H9 (cell line): ENCODE results near the gene TFR2. TPM values are rescaled to one million over a fixed set of nuclear protein-coding genes. Genes with fewer than 3 reads are reported as not detected.
A peak's percentile ranks its signal among the peaks of the same experiment; 100 is the strongest.

Experiments
- DNase-seq: peaks from one replicate; pipeline ENCODE4 v3.0.0-alpha.2; 2017
- H2AFZ ChIP-seq: one replicate; pipeline ENCODE4 v1.6.1; 2013; ENCODE audit warnings: mild to moderate bottlenecking, low read length, control low read depth, moderate library complexity
- H2AK5ac ChIP-seq: 2 replicates; pipeline ENCODE4 v1.6.1; 2013; ENCODE audit warnings: low read length, control low read depth, mixed read lengths; ENCODE audit not compliant: insufficient read length
- H2BK120ac ChIP-seq: one replicate; pipeline ENCODE4 v1.6.1; 2013; ENCODE audit warnings: low read depth, mild to moderate bottlenecking, low read length, control low read depth, inconsistent platforms; ENCODE audit not compliant: poor library complexity, severe bottlenecking
- H2BK12ac ChIP-seq: 2 replicates; pipeline ENCODE4 v1.6.1; 2013; ENCODE audit warnings: low read length, control low read depth, mixed read lengths, low read depth; ENCODE audit not compliant: insufficient read length
- H2BK15ac ChIP-seq: 2 replicates; pipeline ENCODE4 v1.6.1; 2013; ENCODE audit warnings: low read depth, low read length, control low read depth
- H2BK20ac ChIP-seq: one replicate; pipeline ENCODE4 v1.6.1; 2013; ENCODE audit warnings: low read depth, mild to moderate bottlenecking, low read length, control low read depth, inconsistent platforms; ENCODE audit not compliant: poor library complexity, severe bottlenecking
- H2BK5ac ChIP-seq: 2 replicates; pipeline ENCODE4 v1.6.1; 2013; ENCODE audit warnings: low read length, control low read depth, mixed read lengths; ENCODE audit not compliant: insufficient read length
- H3K14ac ChIP-seq: 2 replicates; pipeline ENCODE4 v1.6.1; 2013; ENCODE audit warnings: low read length, control low read depth; ENCODE audit not compliant: insufficient read depth
- H3K18ac ChIP-seq: 2 replicates; pipeline ENCODE4 v1.6.1; 2013; ENCODE audit warnings: low read depth, mild to moderate bottlenecking, mixed read lengths, low read length, control low read depth; ENCODE audit not compliant: insufficient read length
- H3K23ac ChIP-seq: 2 replicates; pipeline ENCODE4 v1.6.1; 2013; ENCODE audit warnings: low read length, control low read depth, mixed read lengths, low read depth; ENCODE audit not compliant: insufficient read length
- H3K23me2 ChIP-seq: 2 replicates; pipeline ENCODE4 v1.6.1; 2013; ENCODE audit warnings: low read depth, mild to moderate bottlenecking, mixed read lengths, low read length, control low read depth; ENCODE audit not compliant: insufficient read length, poor library complexity, severe bottlenecking
- H3K27ac ChIP-seq: 2 replicates; pipeline ENCODE4 v1.5.1; 2013; ENCODE audit warnings: low read length, control low read depth, mixed read lengths, low read depth; ENCODE audit not compliant: insufficient read length
- H3K27me3 ChIP-seq: 2 replicates; pipeline ENCODE4 v1.6.1; 2013; ENCODE audit warnings: low read length, control low read depth, inconsistent platforms; ENCODE audit not compliant: insufficient read depth
- H3K4ac ChIP-seq: 2 replicates; pipeline ENCODE4 v1.6.1; 2013; ENCODE audit warnings: low read depth, mild to moderate bottlenecking, control low read depth, inconsistent platforms, low read length, moderate library complexity
- H3K4me1 ChIP-seq: 2 replicates; pipeline ENCODE4 v1.6.1; 2013; ENCODE audit warnings: low read length, control low read depth, inconsistent platforms; ENCODE audit not compliant: insufficient read depth
- H3K4me2 ChIP-seq: 2 replicates; pipeline ENCODE4 v1.6.1; 2013; ENCODE audit warnings: low read length, control low read depth, mixed read lengths; ENCODE audit not compliant: insufficient read length, insufficient read depth
- H3K56ac ChIP-seq: 2 replicates; pipeline ENCODE4 v1.6.1; 2013; ENCODE audit warnings: low read depth, mild to moderate bottlenecking, mixed read lengths, low read length, control low read depth; ENCODE audit not compliant: insufficient read length
- H3K79me1 ChIP-seq: 2 replicates; pipeline ENCODE4 v1.6.1; 2013; ENCODE audit warnings: low read depth, mild to moderate bottlenecking, moderate library complexity, low read length, control low read depth, inconsistent platforms; ENCODE audit not compliant: insufficient read depth, poor library complexity, severe bottlenecking
- H3K79me2 ChIP-seq: 2 replicates; pipeline ENCODE4 v1.6.1; 2013; ENCODE audit warnings: low read length, control low read depth, inconsistent platforms; ENCODE audit not compliant: insufficient read depth
- H3K9ac ChIP-seq: 2 replicates; pipeline ENCODE4 v1.6.1; 2013; ENCODE audit warnings: low read length, control low read depth, mixed read lengths; ENCODE audit not compliant: insufficient read length; ENCODE audit errors: extremely low read depth
- H3K9me3 ChIP-seq: one replicate; pipeline ENCODE4 v1.6.1; 2013; ENCODE audit warnings: low read depth, low read length, inconsistent platforms; ENCODE audit not compliant: control insufficient read depth
- H3T11ph ChIP-seq: one replicate; pipeline ENCODE4 v1.6.1; 2013; ENCODE audit warnings: mild to moderate bottlenecking, low read length, control low read depth, inconsistent platforms
- H4K20me1 ChIP-seq: one replicate; pipeline ENCODE4 v1.6.1; 2013; ENCODE audit not compliant: control insufficient read depth, insufficient read length, insufficient read depth
- H4K5ac ChIP-seq: 2 replicates; pipeline ENCODE4 v1.6.1; 2013; ENCODE audit warnings: low read depth, mild to moderate bottlenecking, mixed read lengths, low read length, control low read depth; ENCODE audit not compliant: insufficient read length
- H4K8ac ChIP-seq: replicated peaks from 2 replicates; pipeline ENCODE4 v1.6.1; 2013; ENCODE audit warnings: low read length, control low read depth, mixed read lengths, low read depth; ENCODE audit not compliant: insufficient read length
- H4K91ac ChIP-seq: 2 replicates; pipeline ENCODE4 v1.6.1; 2013; ENCODE audit warnings: low read depth, mild to moderate bottlenecking, moderate library complexity, mixed read lengths, low read length, control low read depth; ENCODE audit not compliant: insufficient read length
- H3K27ac Mint-ChIP-seq, 3 experiments: 2 replicates in 2 of 3; 3 replicates in 1 of 3; pipeline ENCODE4 v1.8.0; 2020 to 2021; ENCODE audit warnings: mixed read lengths in 3 of 3, mild to moderate bottlenecking in 1 of 3, moderate library complexity in 1 of 3
- H3K27me3 Mint-ChIP-seq: 2 replicates; pipeline ENCODE4 v1.8.0; 2021; ENCODE audit warnings: low read depth, mild to moderate bottlenecking, moderate library complexity, mixed read lengths
- H3K36me3 Mint-ChIP-seq, 3 experiments: 2 replicates in 2 of 3; 3 replicates in 1 of 3; pipeline ENCODE4 v1.8.0; 2020 to 2021; ENCODE audit warnings: low read depth in 3 of 3, mixed read lengths in 3 of 3; ENCODE audit not compliant: insufficient read depth in 1 of 3
- H3K4me1 Mint-ChIP-seq, 2 experiments: 2 replicates each; pipeline ENCODE4 v1.8.0; 2020; ENCODE audit warnings: mixed read lengths in 2 of 2
- H3K4me3 Mint-ChIP-seq, 2 experiments: 2 replicates in 1 of 2; 3 replicates in 1 of 2; pipeline ENCODE4 v1.8.0; 2020 to 2021; ENCODE audit warnings: mild to moderate bottlenecking in 2 of 2, mixed read lengths in 2 of 2, moderate library complexity in 1 of 2
- H3K9me3 Mint-ChIP-seq, 2 experiments: 2 replicates in 1 of 2; 3 replicates in 1 of 2; pipeline ENCODE4 v1.8.0; 2020; ENCODE audit warnings: mild to moderate bottlenecking in 2 of 2, mixed read lengths in 2 of 2, moderate library complexity in 1 of 2
- WGBS: extraction: QIAGEN DNeasy Blood & Tissue Kit; methylation state at CpG from one replicate; pipeline ENCODE4 v1.1.7; 2013; ENCODE audit warnings: missing lambda C conversion rate, low lambda C conversion rate, mixed read lengths; ENCODE audit not compliant: insufficient read length; ENCODE audit errors: extremely low coverage; 5-methylcytosine and 5-hydroxymethylcytosine counted together
- total RNA-seq: library from RNA; stranded (reverse); gene quantifications from 2 replicates; pipeline ENCODE4 v1.2.1, GENCODE V29; 2021
- TF ChIP-seq, protein P1 (sequence below): fragments of 200-600 bp; sonication (generic); conservative IDR thresholded peaks from 3 replicates; pipeline ENCODE4 v1.8.0; 2021; ENCODE audit warnings: antibody characterized with exemption, mild to moderate bottlenecking

Gene TFR2
- total RNA-seq, 1 experiment from 2014 or later: 2.3 TPM

DNA sequence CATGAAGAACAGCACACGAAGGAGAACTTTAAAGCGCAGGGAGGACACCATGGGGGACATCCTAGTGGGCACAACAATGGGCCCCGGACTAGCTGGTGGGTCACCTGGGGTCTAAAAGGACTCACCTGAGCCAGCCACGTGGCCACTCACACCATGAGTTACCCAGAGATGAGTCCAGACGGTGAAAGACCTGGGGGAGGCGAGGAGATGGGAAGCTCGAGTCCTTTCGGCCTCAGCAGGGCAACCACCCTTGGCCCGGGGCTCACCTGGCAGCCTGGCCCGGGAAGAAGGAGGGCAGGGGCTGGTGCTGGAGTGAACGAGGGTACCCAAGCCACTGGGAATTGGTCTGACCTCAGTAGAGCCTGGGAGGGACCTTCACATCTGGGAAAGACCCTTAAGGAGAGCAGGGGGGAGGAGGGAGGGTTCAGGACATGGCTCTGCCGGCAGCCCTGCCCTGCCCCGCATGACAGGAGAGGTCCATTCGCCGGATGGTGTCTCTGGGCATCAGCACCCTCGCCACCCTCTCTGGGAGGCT is 47.0 kb upstream of the TFR2 start:
- Histone ChIP-seq H2AK5ac (no peak overlapping the region), H3K4ac (no peak overlapping the region), H4K20me1 (no peaks in the 10 kb centered on the region), H3K14ac (no peak overlapping the region), H3K56ac (no peak overlapping the region), H3K79me1 (peaks cover 5% of the 10 kb centered on the region), H4K5ac (no peak overlapping the region), H3K4me1 (0 out of 2 replicates have a peak, but pooled peaks cover 5% of the 10 kb centered on the region), H3K9me3 (no peaks in the 10 kb centered on the region), H3K27ac (no peak overlapping the region), H3K23ac (no peak overlapping the region), H4K91ac (no peak overlapping the region), H2BK20ac (no peak overlapping the region), H3T11ph (no peak overlapping the region), H3K23me2 (peaks cover 12% of the 10 kb centered on the region), H3K18ac (no peak overlapping the region), H3K79me2 (peaks cover 30% of the 10 kb centered on the region; the same call in 1 of the 2 replicates), H2BK15ac (no peak overlapping the region), H3K9ac (no peak overlapping the region), H2BK12ac (no peak overlapping the region), H2BK5ac (no peak overlapping the region), H3K4me2 (no peak overlapping the region), H2AFZ (no peak overlapping the region), H2BK120ac (no peak overlapping the region), H3K27me3 (no peaks in the 10 kb centered on the region), H4K8ac (no peak overlapping the region)
- H3K27me3 Mint-ChIP-seq: peaks cover 2% of the 10 kb centered on the region; the same call in 1 of the 2 replicates
- no peak overlapping the region for H3K4me3 Mint-ChIP-seq
- WGBS: no CpG with 5 or more reads among the region's 16 CpGs
- peaks cover 22 to 30% of the 10 kb centered on the region in 2 experiments for H3K4me1 Mint-ChIP-seq
- H3K9me3 Mint-ChIP-seq: no peaks in the 10 kb centered on the region
- DNase-seq: no peak
- peak overlapping the region in 2 of 3 experiments; percentile 75 to 93; a peak in 5 of 7 replicates for H3K27ac Mint-ChIP-seq
- TF ChIP-seq, protein P1, sequence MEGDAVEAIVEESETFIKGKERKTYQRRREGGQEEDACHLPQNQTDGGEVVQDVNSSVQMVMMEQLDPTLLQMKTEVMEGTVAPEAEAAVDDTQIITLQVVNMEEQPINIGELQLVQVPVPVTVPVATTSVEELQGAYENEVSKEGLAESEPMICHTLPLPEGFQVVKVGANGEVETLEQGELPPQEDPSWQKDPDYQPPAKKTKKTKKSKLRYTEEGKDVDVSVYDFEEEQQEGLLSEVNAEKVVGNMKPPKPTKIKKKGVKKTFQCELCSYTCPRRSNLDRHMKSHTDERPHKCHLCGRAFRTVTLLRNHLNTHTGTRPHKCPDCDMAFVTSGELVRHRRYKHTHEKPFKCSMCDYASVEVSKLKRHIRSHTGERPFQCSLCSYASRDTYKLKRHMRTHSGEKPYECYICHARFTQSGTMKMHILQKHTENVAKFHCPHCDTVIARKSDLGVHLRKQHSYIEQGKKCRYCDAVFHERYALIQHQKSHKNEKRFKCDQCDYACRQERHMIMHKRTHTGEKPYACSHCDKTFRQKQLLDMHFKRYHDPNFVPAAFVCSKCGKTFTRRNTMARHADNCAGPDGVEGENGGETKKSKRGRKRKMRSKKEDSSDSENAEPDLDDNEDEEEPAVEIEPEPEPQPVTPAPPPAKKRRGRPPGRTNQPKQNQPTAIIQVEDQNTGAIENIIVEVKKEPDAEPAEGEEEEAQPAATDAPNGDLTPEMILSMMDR: no peak
- peaks cover 35 to 69% (median 64%) of the 10 kb centered on the region in 3 experiments for H3K36me3 Mint-ChIP-seq
